ENCODE data around the gene DHRS7. TPM values are rescaled to one million over a fixed set of nuclear protein-coding genes. Genes with fewer than 3 reads are reported as not detected.

The DHRS7 gene
- total RNA-seq, 6 donors from 2014 or later, result 52.4 to 116 (median 89.0) TPM

DNA sequence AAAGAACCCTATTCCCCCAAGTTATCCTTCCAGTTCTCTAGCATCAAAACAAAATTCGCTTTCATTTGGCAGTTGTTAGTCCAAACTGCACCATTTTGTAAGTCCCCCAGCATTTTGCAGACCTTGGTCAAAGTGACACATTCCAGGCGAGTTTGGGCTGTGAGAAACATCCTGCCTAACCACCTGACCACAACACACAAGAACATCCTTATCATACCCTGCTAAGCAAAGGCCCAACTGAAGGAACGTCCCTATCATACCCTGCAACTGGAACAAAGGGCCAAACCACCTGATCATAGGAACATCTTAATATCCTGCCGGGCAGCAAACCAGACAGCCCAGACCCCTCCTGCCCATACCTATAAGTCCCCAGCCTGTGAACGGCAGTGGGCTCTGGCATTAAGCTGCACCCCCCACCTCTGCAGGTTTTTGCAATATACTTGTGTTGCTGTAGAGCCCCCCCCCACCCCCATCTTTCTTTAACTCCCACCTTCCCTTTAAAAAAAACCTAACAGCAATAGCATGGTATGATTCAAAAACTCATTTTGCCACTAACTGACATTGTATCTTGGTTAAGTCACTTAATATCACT is 70.8 kb downstream of the DHRS7 start:
- Histone ChIP-seq H3K9me3 (no peaks in the 10 kb centered on the region), H3K27ac (no peak overlapping the region), H3K36me3 (peaks cover 0 to 12% (median 3%) of the 10 kb centered on the region in 4 donors), H3K27me3 (no peaks in the 10 kb centered on the region), H3K4me3 (no peak overlapping the region), H3K4me1 (peaks cover 17 to 28% (median 23%) of the 10 kb centered on the region in 4 donors)
- DNase-seq (no peak), ATAC-seq (ENCODE audit: low FRiP score in 2 of 2) (no peak)
- TF ChIP-seq EP300 (IDR thresholded peaks at IDR 0.05), result no peak
- TF ChIP-seq, protein P1, sequence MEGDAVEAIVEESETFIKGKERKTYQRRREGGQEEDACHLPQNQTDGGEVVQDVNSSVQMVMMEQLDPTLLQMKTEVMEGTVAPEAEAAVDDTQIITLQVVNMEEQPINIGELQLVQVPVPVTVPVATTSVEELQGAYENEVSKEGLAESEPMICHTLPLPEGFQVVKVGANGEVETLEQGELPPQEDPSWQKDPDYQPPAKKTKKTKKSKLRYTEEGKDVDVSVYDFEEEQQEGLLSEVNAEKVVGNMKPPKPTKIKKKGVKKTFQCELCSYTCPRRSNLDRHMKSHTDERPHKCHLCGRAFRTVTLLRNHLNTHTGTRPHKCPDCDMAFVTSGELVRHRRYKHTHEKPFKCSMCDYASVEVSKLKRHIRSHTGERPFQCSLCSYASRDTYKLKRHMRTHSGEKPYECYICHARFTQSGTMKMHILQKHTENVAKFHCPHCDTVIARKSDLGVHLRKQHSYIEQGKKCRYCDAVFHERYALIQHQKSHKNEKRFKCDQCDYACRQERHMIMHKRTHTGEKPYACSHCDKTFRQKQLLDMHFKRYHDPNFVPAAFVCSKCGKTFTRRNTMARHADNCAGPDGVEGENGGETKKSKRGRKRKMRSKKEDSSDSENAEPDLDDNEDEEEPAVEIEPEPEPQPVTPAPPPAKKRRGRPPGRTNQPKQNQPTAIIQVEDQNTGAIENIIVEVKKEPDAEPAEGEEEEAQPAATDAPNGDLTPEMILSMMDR (IDR thresholded peaks at IDR 0.05), result no peak
- no peak for TF ChIP-seq POLR2A (IDR thresholded peaks at IDR 0.05)
- 62 to 71% methylated on average over 5 of the region's 5 CpGs for WGBS, 2 donors

Other genes starting within 250 kb of the DHRS7 start
- under 1 TPM in 1 of 6 donors, not detected in 5; 0.30 TPM for gene LRRC9, start 245.3 kb downstream of the DHRS7 start, total RNA-seq
- gene PCNX4, start 73.5 kb downstream of the DHRS7 start, total RNA-seq, result 10 to 100 TPM; 35.0 to 75.1 (median 48.7) TPM
- gene PPM1A, start 83.8 kb upstream of the DHRS7 start, total RNA-seq, result 10 to 100 TPM; 20.5 to 71.8 (median 43.7) TPM

All from upper lobe of left lung (tissue), 6 donors.